Astrocyte (in vitro differentiated cells and primary cell): ENCODE data around the gene STRIP2. TPM values are rescaled to one million over a fixed set of nuclear protein-coding genes. Genes with fewer than 3 reads are reported as not detected.

Experiments
- DNase-seq: peaks from one replicate; pipeline ENCODE4 v3.0.0-alpha.2; 2010; ENCODE audit warnings: low read depth
- FAIRE-seq: peaks from 2 replicates; lab custom pipeline; 2011; peaks lifted over from hg19 to GRCh38; lab: Jason Lieb, UNC
- H2AFZ ChIP-seq: 2 replicates; pipeline ENCODE4 v1.6.0; 2012; ENCODE audit warnings: low read depth, low read length, inconsistent platforms
- H3K27ac ChIP-seq: 2 replicates; pipeline ENCODE4 v1.5.1; 2011; ENCODE audit warnings: low read depth, low read length, inconsistent platforms
- H3K27me3 ChIP-seq: 2 replicates; pipeline ENCODE4 v1.6.0; 2011; ENCODE audit warnings: low read length, inconsistent platforms; ENCODE audit not compliant: insufficient read depth
- H3K36me3 ChIP-seq: 2 replicates; pipeline ENCODE4 v1.5.1; 2011; ENCODE audit warnings: low read length, inconsistent platforms; ENCODE audit not compliant: insufficient read depth
- H3K4me1 ChIP-seq: 2 replicates; pipeline ENCODE4 v1.5.1; 2011; ENCODE audit warnings: low read length, inconsistent platforms; ENCODE audit not compliant: insufficient read depth
- H3K4me2 ChIP-seq: 2 replicates; pipeline ENCODE4 v1.6.0; 2012; ENCODE audit warnings: low read length, inconsistent platforms
- H3K4me3 ChIP-seq: 2 replicates; pipeline ENCODE4 v1.5.1; 2011; ENCODE audit warnings: low read depth, mild to moderate bottlenecking, low read length, inconsistent platforms; ENCODE audit not compliant: insufficient read depth
- H3K79me2 ChIP-seq: 2 replicates; pipeline ENCODE4 v1.6.0; 2012; ENCODE audit warnings: mild to moderate bottlenecking, low read length, inconsistent platforms; ENCODE audit not compliant: insufficient read depth
- H3K9ac ChIP-seq: 2 replicates; pipeline ENCODE4 v1.6.0; 2012; ENCODE audit warnings: mild to moderate bottlenecking, low read length, inconsistent platforms
- H3K9me3 ChIP-seq: 2 replicates; pipeline ENCODE4 v1.5.1; 2012; ENCODE audit warnings: low read depth, mild to moderate bottlenecking, low read length, inconsistent platforms; ENCODE audit not compliant: insufficient read depth
- H4K20me1 ChIP-seq: 2 replicates; pipeline ENCODE4 v1.6.0; 2012; ENCODE audit warnings: low read length, inconsistent platforms; ENCODE audit not compliant: insufficient read depth
- H3K27ac Mint-ChIP-seq: one replicate; pipeline ENCODE4 v1.8.0; 2021; ENCODE audit warnings: mild to moderate bottlenecking, mixed read lengths; ENCODE audit not compliant: unreplicated experiment
- H3K27me3 Mint-ChIP-seq: one replicate; pipeline ENCODE4 v1.8.0; 2021; ENCODE audit warnings: low read depth, mixed read lengths; ENCODE audit not compliant: unreplicated experiment
- H3K36me3 Mint-ChIP-seq: one replicate; pipeline ENCODE4 v1.8.0; 2021; ENCODE audit warnings: low read depth, mixed read lengths; ENCODE audit not compliant: unreplicated experiment
- H3K4me1 Mint-ChIP-seq: one replicate; pipeline ENCODE4 v1.8.0; 2021; ENCODE audit warnings: low read depth, mixed read lengths; ENCODE audit not compliant: unreplicated experiment
- H3K4me3 Mint-ChIP-seq: one replicate; pipeline ENCODE4 v1.8.0; 2021; ENCODE audit warnings: mild to moderate bottlenecking, moderate library complexity, mixed read lengths; ENCODE audit not compliant: unreplicated experiment
- H3K9me3 Mint-ChIP-seq: one replicate; pipeline ENCODE4 v1.8.0; 2021; ENCODE audit warnings: mild to moderate bottlenecking, mixed read lengths; ENCODE audit not compliant: unreplicated experiment
- CTCF ChIP-seq: IDR thresholded peaks from 2 replicates; pipeline ENCODE4 v1.5.1; 2011; ENCODE audit warnings: low read depth, mild to moderate bottlenecking, inconsistent platforms, low read length, moderate library complexity; ENCODE audit not compliant: insufficient read depth
- EZH2 ChIP-seq: IDR thresholded peaks from 2 replicates; pipeline ENCODE4 v1.6.1; 2012; ENCODE audit warnings: mild to moderate bottlenecking, low read length, inconsistent platforms; ENCODE audit not compliant: insufficient read depth
- total RNA-seq: library from RNA; stranded (reverse); gene quantifications from 2 replicates; pipeline ENCODE4 v1.2.1, GENCODE V29; 2021

Gene STRIP2
- total RNA-seq, 1 donor from 2014 or later: 1.3 TPM

GRCh38 chr7:129496653-129497052 is 62.4 kb downstream of the STRIP2 start:
- no peaks in the 10 kb centered on the region for H3K27me3 ChIP-seq
- FAIRE-seq (no peak), DNase-seq (no peak)
- Mint-ChIP-seq H3K27ac (no peak overlapping the region), H3K4me3 (no peak overlapping the region), H3K9me3 (no peaks in the 10 kb centered on the region), H3K4me1 (peaks cover 14% of the 10 kb centered on the region), H3K27me3 (peaks cover 23% of the 10 kb centered on the region), H3K36me3 (no peaks in the 10 kb centered on the region)
- H3K27ac ChIP-seq: no peak overlapping the region
- no peaks in the 10 kb centered on the region for H3K36me3 ChIP-seq
- H4K20me1 ChIP-seq: no peaks in the 10 kb centered on the region
- H3K9ac ChIP-seq: no peak overlapping the region
- H3K4me1 ChIP-seq: peaks cover 14% of the 10 kb centered on the region
- no peaks in the 10 kb centered on the region for H3K79me2 ChIP-seq
- no peak overlapping the region for H3K4me3 ChIP-seq
- H3K4me2 ChIP-seq: no peak overlapping the region
- TF ChIP-seq EZH2 (no peak), CTCF (no peak)
- no peak overlapping the region for H2AFZ ChIP-seq
- H3K9me3 ChIP-seq: peaks cover 2% of the 10 kb centered on the region

GRCh38 chr7:129497156-129497555 is 62.9 kb downstream of the STRIP2 start:
- FAIRE-seq: no peak
- H3K36me3 Mint-ChIP-seq: peaks cover 3% of the 10 kb centered on the region
- no peaks in the 10 kb centered on the region for H4K20me1 ChIP-seq

More at GRCh38 chr7:129497156-129497555, 62.9 kb downstream of the STRIP2 start:
- Histone ChIP-seq H3K4me1 (peaks cover 17% of the 10 kb centered on the region), H2AFZ (no peak overlapping the region), H3K4me2 (no peak overlapping the region), H3K9me3 (peaks cover 2% of the 10 kb centered on the region), H3K4me3 (no peak overlapping the region), H3K27ac (no peak overlapping the region), H3K9ac (no peak overlapping the region), H3K27me3 (no peaks in the 10 kb centered on the region), H3K36me3 (no peaks in the 10 kb centered on the region), H3K79me2 (no peaks in the 10 kb centered on the region)
- Mint-ChIP-seq H3K4me1 (peaks cover 14% of the 10 kb centered on the region), H3K27ac (no peak overlapping the region), H3K4me3 (peak overlapping the region; percentile 58), H3K9me3 (no peaks in the 10 kb centered on the region), H3K27me3 (peaks cover 25% of the 10 kb centered on the region)
- TF ChIP-seq EZH2 (no peak), CTCF (no peak)
- DNase-seq: no peak
